Fibroblast of lung (primary cell): ENCODE results near the gene MED26.

Experiments
- EZH2 ChIP-seq: IDR thresholded peaks from 2 replicates; pipeline ENCODE4 v1.5.1; 2012; ENCODE audit warnings: low read length, control low read depth, mild to moderate bottlenecking; ENCODE audit errors: missing control alignments
- TF ChIP-seq, protein P1 (sequence below), 2 donors: IDR thresholded peaks in 1 of 2; conservative IDR thresholded peaks in 1 of 2; 1 replicate in 1 of 2; 2 replicates in 1 of 2; pipeline ENCODE4 v1.5.1; 2011 to 2012; ENCODE audit warnings: low read length in 2 of 2, control low read depth in 1 of 2, inconsistent platforms in 1 of 2, low read depth in 1 of 2, mild to moderate bottlenecking in 1 of 2

- TF ChIP-seq, protein P1, sequence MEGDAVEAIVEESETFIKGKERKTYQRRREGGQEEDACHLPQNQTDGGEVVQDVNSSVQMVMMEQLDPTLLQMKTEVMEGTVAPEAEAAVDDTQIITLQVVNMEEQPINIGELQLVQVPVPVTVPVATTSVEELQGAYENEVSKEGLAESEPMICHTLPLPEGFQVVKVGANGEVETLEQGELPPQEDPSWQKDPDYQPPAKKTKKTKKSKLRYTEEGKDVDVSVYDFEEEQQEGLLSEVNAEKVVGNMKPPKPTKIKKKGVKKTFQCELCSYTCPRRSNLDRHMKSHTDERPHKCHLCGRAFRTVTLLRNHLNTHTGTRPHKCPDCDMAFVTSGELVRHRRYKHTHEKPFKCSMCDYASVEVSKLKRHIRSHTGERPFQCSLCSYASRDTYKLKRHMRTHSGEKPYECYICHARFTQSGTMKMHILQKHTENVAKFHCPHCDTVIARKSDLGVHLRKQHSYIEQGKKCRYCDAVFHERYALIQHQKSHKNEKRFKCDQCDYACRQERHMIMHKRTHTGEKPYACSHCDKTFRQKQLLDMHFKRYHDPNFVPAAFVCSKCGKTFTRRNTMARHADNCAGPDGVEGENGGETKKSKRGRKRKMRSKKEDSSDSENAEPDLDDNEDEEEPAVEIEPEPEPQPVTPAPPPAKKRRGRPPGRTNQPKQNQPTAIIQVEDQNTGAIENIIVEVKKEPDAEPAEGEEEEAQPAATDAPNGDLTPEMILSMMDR (conservative IDR thresholded peaks at IDR 0.05 in 1 of 2, IDR thresholded peaks at IDR 0.05 in 1 of 2; ENCODE audit: low read depth in 1 of 2, low read length in 2 of 2) = no peak
- TF ChIP-seq EZH2 = no peak
Observed at GRCh38 chr19:16625163-16625958, 2.6 kb downstream of the MED26 start.
